GM08714 (cell line): ENCODE data around the gene PDCD2L.
"Not testable (repeated sequence)": the region's sequence is repeated elsewhere in the genome, so short reads cannot be mapped to it uniquely, and the experiment has no call there.

Experiments used
- H3K4me3 ChIP-seq: fragments of 200-500 bp; sonication (Bioruptor generic); 2 replicates; pipeline ENCODE4 v1.5.1; 2014; ENCODE audit warnings: mild to moderate bottlenecking, low read length, inconsistent platforms
- ZNF274 ChIP-seq: IDR thresholded peaks from 2 replicates; pipeline ENCODE4 v1.6.1; 2012; ENCODE audit warnings: mild to moderate bottlenecking, low read depth, low read length

The PDCD2L gene

DNA sequence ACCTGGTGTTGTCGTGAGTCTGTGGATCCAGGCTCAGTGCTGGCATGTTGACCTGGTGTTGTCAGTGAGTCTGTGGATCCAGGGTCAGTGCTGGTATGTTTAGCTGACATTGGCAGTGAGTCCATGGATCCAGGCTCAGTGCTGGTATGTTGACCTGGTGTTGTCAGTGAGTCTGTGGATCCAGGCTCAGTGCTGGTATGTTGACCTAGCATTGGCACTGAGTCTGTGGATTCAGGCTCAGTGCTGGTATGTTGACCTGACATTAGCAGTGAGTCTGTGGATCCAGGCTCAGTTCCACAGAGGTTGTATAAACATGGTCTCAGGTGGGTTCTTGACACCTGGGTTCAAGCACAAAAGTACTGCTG, 16.8 kb upstream of the PDCD2L start:
- no peak for TF ChIP-seq ZNF274
- no peak overlapping the region for H3K4me3 ChIP-seq

DNA sequence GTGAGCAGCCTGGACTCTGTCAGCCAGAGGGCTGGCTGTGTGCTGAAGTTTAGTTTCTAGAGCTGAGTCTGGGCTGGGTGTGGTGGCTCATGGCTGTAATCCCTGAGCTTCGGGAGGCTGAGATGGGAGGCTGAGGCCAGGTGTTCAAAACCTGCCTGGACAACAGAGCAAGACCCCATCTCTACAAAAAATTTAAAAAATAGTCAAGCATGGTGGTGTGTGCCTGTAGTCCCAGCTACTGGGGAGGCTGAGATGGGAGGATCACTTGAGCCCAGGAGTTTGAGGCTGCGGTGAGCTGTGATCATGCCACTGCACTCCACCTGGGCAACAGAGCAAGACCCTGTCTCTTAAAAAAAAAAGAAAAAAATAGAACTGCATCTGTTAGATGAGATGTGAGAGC, 15.5 kb upstream of the PDCD2L start:
- not testable (repeated sequence) for H3K4me3 ChIP-seq

DNA sequence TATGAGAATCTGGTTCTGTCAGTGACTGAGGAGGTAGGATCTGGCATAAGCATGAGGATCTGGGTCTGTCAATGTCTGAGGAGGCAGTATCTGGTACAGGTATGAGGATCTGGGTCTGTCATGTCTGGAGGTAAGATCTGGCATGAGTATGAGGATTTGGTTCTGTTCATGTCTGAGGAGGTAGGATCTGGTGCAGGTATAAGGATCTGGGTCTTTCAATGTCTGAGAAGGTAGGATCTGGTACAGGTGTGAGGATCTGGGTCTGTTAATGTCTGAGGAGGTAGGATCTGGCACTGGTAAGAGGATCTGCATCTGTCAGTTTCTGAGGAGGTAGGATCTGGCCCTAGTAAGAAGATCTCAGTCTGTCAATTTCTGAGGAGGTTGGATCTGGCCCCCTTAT, 12.4 kb upstream of the PDCD2L start:
- no peak overlapping the region for H3K4me3 ChIP-seq
- TF ChIP-seq ZNF274: no peak

DNA sequence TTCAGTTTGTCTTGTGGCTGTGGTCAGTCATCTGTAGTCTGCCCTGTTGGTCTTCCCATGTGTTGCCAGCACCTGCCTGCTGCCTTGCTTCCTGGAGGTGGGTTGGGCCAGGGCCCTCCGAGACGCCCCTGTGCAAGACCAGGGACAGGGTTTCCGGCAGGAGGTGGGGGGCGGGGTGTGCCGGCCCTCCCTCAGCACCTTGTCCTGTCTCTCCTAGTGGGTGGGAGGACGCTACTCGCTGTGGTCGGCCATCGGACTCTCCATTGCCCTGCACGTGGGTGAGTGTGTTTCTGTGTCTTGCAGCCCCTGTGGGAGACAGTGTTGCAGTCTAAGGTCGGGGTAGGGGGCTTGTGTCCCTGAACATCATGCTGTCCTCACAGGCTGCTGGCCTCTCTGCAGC, 11.2 kb upstream of the PDCD2L start:
- no peak for TF ChIP-seq ZNF274
- H3K4me3 ChIP-seq: no peak overlapping the region

DNA sequence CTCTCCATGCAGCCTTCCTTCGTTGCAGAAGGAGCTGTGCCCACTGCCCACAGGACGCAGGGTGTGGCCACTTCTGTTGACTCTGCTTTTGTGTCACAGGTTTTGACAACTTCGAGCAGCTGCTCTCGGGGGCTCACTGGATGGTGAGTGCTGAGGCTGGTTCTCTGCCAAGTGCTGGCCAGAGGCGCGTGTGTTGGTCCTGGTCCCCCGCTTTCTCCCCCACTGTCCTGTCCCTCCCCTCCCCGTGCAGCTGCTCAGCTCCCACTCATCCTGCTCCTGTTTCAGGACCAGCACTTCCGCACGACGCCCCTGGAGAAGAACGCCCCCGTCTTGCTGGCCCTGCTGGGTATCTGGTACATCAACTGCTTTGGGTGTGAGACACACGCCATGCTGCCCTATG, 10.6 kb upstream of the PDCD2L start:
- no peak overlapping the region for H3K4me3 ChIP-seq
- no peak for TF ChIP-seq ZNF274

DNA sequence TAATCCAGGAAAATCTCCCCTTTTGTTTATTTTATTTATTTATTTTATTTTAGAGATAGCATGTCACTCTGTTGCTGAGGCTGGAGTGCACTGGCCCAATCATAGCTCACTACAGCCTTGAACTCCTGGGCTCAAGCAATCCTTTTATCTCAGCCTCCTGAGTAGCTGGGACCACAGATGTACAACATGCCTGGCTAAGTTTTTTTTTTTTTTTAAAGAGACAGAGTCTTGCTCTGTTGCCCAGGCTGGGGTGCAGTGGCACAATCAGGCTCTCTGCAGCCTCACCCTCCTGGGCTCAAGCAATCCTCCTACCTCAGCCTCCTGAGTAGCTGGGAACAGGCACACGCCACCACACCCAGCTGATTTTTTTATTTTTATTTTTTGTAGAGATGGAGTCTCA, 6.3 kb upstream of the PDCD2L start:
- TF ChIP-seq ZNF274: no peak
- no peak overlapping the region for H3K4me3 ChIP-seq

DNA sequence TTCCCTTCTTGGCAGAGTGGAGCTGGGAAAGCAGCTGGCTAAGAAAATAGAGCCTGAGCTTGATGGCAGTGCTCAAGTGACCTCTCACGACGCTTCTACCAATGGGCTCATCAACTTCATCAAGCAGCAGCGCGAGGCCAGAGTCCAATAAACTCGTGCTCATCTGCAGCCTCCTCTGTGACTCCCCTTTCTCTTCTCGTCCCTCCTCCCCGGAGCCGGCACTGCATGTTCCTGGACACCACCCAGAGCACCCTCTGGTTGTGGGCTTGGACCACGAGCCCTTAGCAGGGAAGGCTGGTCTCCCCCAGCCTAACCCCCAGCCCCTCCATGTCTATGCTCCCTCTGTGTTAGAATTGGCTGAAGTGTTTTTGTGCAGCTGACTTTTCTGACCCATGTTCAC, 4.3 kb upstream of the PDCD2L start:
- no peak for TF ChIP-seq ZNF274

DNA sequence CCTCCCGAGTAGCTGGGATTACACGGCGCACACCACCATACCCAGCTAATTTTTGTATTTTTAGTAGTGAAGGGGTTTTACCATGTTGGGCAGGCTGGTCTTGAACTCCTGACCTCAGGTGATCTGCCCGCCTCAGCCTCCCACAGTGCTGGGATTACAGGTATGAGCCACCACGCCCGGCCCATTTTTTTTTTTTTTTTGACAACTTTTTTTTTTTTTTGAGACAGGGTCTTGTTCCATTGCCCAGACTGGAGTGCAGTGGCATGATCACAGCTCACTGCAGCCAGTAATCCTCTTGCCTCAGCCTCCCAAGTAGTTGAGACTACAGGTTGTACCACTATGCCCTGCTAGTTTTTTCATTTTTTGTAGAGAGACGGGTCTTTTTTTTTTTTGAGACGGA, 3.4 kb upstream of the PDCD2L start:
- H3K4me3 ChIP-seq: not testable (repeated sequence)

More for the DNA sequence above, 4.3 kb upstream of the PDCD2L start:
- H3K4me3 ChIP-seq: no peak overlapping the region

DNA sequence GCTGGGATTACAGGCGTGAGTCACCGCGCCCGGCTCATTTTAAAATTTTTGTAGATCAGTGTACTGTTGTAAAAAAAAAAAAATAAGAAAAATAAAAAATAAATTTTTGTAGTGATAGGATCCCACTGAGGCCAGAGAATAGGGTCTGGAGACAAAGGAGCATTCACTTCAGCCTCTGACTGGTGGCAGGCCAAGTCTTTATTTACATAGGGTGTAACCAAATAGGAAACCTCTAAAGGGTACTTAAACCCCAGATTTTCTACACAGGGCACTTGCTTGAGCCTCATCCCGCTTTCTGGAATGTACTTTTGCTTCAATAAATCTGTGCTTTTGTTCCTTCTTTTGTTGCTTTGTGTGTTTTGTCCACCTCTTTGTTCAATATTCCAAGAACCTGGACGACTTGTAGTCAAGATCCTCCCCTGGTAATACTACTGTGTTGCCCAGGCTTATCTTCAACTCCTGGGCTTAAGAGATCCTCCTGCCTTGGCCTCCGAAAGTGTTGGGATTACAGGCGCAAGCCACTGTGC, 2.1 kb upstream of the PDCD2L start:
- TF ChIP-seq ZNF274: no peak
- H3K4me3 ChIP-seq: no peak overlapping the region

DNA sequence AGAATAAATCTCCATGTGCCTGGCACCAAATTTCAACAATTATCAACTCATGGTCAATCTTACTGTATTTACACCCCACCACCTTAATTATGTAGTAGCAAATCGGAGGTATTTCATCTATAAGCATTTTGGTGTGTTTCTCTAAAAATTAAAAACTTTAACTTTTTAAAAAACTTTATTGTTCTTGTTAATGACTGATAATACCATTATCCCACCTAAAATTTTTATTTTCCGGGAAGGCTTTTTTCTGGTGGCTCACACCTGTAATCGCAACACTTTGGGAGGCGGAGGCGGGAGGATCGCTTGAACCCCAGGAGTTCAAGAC, 453 bp upstream of the PDCD2L start:
- no peak for TF ChIP-seq ZNF274
- H3K4me3 ChIP-seq: peak overlapping the region; percentile 85; the same call in 1 of the 2 replicates

DNA sequence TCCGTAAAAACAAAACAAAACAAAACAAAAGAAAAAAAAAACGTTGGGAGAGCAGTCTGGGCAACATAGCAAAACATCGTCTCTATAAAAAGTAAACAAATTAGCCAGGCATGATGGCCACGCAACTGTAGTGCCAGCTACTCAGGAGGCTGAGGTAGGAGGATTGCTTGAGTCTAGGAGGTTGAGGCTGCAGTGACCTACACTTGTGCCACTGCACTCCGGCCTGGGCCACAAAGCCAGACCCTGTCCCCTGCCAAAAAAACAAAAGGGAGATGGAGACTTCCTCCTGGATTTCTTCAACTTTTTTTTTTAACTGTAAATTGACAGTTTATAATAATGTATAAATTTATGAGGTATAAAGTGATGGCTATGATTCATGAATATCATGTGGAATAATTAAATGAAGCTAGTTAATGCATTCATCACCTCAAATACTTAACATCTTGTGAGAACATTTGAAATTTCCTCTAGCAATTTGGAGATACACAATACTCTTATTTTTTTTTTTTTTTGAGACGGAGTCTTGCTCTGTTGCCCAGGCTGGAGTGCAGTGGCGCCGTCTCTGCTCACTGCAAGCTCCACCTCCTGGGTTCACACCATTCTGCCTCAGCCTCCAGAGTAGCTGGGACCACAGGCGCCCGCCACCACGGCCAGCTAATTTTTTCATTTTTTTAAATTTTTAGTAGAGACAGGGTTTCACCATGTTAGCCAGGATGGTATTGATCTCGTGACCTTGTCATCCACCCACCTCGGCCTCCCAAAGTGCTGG, 1.9 kb downstream of the PDCD2L start:
- no peak overlapping the region for H3K4me3 ChIP-seq

DNA sequence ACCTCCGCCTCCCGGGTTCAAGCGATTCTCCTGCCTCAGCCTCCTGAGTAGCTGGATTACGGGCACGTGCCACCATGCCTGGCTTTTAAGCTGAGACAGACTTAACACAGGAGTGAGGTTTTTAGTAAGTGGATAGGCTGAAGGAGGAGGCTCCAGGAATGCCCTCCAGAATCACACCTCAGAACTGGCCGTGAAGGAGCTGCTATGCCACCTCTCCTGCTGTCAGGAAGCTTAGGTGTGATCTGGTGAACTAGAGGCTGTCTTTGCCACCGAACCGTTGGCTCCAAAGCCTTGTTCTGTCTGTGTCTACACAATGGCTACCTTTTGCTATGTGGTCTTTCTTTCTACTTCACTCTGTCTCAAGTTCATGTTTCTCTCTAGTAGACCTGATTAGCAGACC, 4.2 kb downstream of the PDCD2L start:
- TF ChIP-seq ZNF274: no peak
- H3K4me3 ChIP-seq: no peak overlapping the region

More for the DNA sequence above, 1.9 kb downstream of the PDCD2L start:
- no peak for TF ChIP-seq ZNF274

DNA sequence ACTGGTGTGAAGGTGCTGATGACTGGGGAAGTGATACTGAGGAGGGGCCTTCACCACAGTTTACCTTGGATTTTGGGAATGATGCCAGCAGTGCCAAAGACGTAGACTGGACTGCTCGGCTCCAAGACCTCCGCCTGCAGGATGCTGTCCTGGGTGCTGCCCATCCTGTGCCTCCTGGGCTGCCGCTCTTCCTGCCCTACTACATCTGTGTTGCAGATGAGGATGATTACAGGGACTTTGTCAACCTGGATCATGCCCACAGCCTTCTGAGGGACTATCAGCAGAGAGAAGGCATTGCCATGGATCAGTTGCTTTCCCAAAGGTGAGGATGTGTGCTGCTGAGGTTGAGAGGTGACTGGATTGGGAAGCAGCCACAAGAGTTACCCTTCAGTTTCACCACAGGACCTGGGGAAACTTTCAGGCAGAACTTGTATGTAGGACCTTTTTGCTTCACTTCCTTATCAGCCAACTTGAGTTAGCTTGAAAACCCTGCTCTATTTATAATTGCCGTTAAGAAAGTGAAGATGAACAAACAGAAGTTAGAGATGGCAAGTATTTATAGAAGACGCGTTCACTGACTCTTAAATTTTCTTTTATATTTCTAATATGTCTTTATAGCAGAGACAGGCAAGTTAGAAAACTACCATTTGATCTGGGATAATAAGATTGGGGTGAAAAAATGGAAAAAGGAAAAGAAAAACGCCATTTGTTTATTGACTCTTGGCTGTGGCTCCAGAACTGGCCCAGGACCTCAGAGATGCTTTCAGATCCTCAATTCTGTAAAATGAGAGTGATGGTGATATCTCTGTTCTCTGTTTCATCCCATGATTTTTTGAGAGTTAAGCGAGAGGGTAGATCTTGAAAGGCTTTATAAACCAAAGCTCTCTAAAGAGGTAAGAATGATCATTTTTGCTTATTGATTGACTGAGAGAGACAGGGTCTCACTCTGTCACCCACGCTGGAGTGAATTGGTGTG, 5.3 kb downstream of the PDCD2L start:
- H3K4me3 ChIP-seq: no peak overlapping the region
- TF ChIP-seq ZNF274: no peak

DNA sequence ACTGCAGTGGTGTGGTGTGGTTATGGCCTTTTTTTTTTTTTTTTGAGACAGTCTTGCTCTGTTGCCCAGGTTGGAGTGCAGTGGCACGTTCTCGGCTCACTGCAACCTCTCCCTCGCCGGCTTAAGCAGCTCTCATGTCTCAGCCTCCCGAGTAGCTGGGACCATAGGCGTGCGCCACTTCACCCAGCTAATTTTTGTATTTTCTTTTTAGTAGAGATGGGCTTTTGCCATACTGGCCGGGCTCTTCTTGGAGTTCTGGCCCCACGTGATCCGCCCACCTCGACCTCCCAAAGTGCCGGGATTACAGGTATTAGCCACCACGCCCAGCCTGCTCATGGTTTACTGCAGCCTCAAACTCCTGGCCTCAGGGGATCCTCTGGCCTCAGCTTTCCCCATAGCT, 7.0 kb downstream of the PDCD2L start:
- H3K4me3 ChIP-seq: no peak overlapping the region
- no peak for TF ChIP-seq ZNF274

DNA sequence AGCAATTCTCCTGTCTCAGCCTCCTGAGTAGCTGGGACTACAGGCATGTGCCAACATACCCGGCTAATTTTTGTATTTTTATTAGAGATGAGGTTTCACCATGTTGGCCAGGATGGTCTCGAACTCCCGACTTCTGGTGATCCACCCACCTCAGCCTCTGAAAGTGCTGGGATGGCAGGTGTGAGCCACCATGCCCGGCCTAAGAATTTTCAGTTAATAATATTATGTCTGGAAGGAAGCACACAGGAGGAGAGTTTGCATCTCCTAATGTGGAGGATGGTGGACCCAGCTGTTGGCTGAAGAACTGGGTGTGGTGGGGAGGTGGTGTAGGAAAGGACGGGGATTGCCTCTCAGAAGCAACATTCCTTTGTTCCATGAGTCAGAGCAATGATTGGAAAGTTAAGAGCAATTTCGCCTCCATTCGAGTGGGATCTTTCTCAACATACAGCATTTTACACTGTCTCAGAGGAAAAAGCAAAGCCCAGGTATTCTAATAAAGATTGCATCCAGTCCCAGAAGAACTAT, 11.9 kb downstream of the PDCD2L start:
- no peak overlapping the region for H3K4me3 ChIP-seq
- no peak for TF ChIP-seq ZNF274
